Measurements from ENCODE around the gene RABGAP1L. TPM values are rescaled to one million over a fixed set of nuclear protein-coding genes. Genes with fewer than 3 reads are reported as not detected.

Gene RABGAP1L
- total and polyA plus RNA-seq, 2 donors from 2014 or later, result 16.2 to 48.5 TPM

- FAIRE-seq (no peak), DNase-seq (no peak)
- Histone ChIP-seq H3K27ac (ENCODE audit: low read depth in 2 of 2, low read length in 2 of 2) (no peak overlapping the region), H3K4me1 (ENCODE audit: control insufficient read depth in 2 of 3, insufficient read depth in 2 of 3, low read depth in 1 of 3, low read length in 3 of 3) (peaks cover 0 to 4% (median 0%) of the 10 kb centered on the region in 3 donors), H3K36me3 (ENCODE audit: control insufficient read depth in 2 of 3, insufficient read depth in 3 of 3, low read length in 3 of 3) (no peaks in the 10 kb centered on the region), H3K4me3 (ENCODE audit: low read length in 3 of 3) (no peak overlapping the region), H3K9me3 (ENCODE audit: control insufficient read depth in 2 of 3, insufficient read depth in 1 of 3, low read length in 3 of 3) (no peaks in the 10 kb centered on the region), H3K27me3 (ENCODE audit: control insufficient read depth, insufficient read depth, low read length) (no peaks in the 10 kb centered on the region), H3K9ac (ENCODE audit: low read length in 3 of 3) (no peak overlapping the region)
- intact Hi-C loops (cut with DNase I), result no loop called here
- TF ChIP-seq CTCF (IDR thresholded peaks at IDR 0.05; ENCODE audit: borderline replicate concordance, extremely low read depth, insufficient read depth), result no peak
Measured at GRCh38 chr1:174898102-174898797, 738.9 kb downstream of the RABGAP1L start.

GRCh38 chr1:174900317-174900716 lies 741.0 kb downstream of the RABGAP1L start:
- no peak for FAIRE-seq

DNA sequence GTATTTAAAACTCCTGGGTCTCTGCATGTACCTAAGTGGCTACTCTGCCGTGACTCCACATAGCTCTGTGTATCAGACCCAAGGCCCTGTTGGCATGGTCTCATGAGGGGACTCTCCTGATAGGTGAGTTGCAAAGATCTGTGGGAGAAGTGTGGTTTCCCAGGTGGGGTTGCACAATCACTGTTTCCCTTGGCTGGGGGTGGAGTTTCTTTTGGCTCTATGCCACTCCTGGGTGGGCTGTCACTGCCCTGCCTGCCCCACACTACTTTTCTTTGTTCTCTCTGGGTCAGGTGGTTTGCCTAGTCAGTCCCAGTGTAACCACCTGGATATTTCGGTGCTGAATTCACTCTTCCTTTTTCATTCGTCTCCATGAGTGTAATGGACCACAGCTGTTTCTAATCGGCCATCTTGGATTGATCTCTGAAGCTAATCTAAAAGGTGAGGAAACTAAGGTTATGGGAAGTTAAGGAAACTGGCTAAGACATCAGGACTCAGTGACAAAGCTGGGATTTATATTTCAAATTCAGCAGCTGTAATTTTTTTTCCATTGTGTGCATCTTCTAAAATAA lies 743.3 kb downstream of the RABGAP1L start:
- Histone ChIP-seq H3K9ac (ENCODE audit: low read length in 3 of 3) (no peak overlapping the region), H3K4me3 (ENCODE audit: low read length in 3 of 3) (no peak overlapping the region), H3K27ac (ENCODE audit: low read depth in 2 of 2, low read length in 2 of 2) (no peak overlapping the region), H3K36me3 (ENCODE audit: control insufficient read depth in 2 of 3, insufficient read depth in 3 of 3, low read length in 3 of 3) (no peaks in the 10 kb centered on the region), H3K4me1 (ENCODE audit: control insufficient read depth in 2 of 3, insufficient read depth in 2 of 3, low read depth in 1 of 3, low read length in 3 of 3) (no peaks in the 10 kb centered on the region), H3K27me3 (ENCODE audit: control insufficient read depth, insufficient read depth, low read length) (no peaks in the 10 kb centered on the region), H3K9me3 (ENCODE audit: control insufficient read depth in 2 of 3, insufficient read depth in 1 of 3, low read length in 3 of 3) (no peaks in the 10 kb centered on the region)
- intact Hi-C loops (cut with DNase I), result no loop called here
- DNase-seq, result peak in 1 of 5 donors; percentile 64
- no peak for FAIRE-seq
- TF ChIP-seq CTCF (IDR thresholded peaks at IDR 0.05; ENCODE audit: borderline replicate concordance, extremely low read depth, insufficient read depth), result no peak

More at GRCh38 chr1:174900317-174900716, 741.0 kb downstream of the RABGAP1L start:
- no peaks in the 10 kb centered on the region for H3K4me1 ChIP-seq (ENCODE audit: control insufficient read depth in 2 of 3, insufficient read depth in 2 of 3, low read depth in 1 of 3, low read length in 3 of 3)
- intact Hi-C loops (cut with DNase I), result no loop called here
- no peak overlapping the region for H3K4me3 ChIP-seq (ENCODE audit: low read length in 3 of 3)
- H3K36me3 ChIP-seq (ENCODE audit: control insufficient read depth in 2 of 3, insufficient read depth in 3 of 3, low read length in 3 of 3), result no peaks in the 10 kb centered on the region
- no peak overlapping the region for H3K9ac ChIP-seq (ENCODE audit: low read length in 3 of 3)
- no peak for DNase-seq
- H3K27me3 ChIP-seq (ENCODE audit: control insufficient read depth, insufficient read depth, low read length), result no peaks in the 10 kb centered on the region
- no peaks in the 10 kb centered on the region for H3K9me3 ChIP-seq (ENCODE audit: control insufficient read depth in 2 of 3, insufficient read depth in 1 of 3, low read length in 3 of 3)
- no peak overlapping the region for H3K27ac ChIP-seq (ENCODE audit: low read depth in 2 of 2, low read length in 2 of 2)
- no peak for TF ChIP-seq CTCF (IDR thresholded peaks at IDR 0.05; ENCODE audit: borderline replicate concordance, extremely low read depth, insufficient read depth)
